NCI-H748 (cell line): Measurements from ENCODE around the gene RBM14.
A peak's percentile ranks its signal among the peaks of the same experiment; 100 is the strongest.
"Not testable (repeated sequence)": the region's sequence is repeated elsewhere in the genome, so short reads cannot be mapped to it uniquely, and the experiment has no call there.

Source experiments
- DNase-seq: peaks from one replicate; lab custom pipeline; 2025; ENCODE audit not compliant: unreplicated experiment; lab: John Stamatoyannopoulos, UW

The RBM14 gene

DNA sequence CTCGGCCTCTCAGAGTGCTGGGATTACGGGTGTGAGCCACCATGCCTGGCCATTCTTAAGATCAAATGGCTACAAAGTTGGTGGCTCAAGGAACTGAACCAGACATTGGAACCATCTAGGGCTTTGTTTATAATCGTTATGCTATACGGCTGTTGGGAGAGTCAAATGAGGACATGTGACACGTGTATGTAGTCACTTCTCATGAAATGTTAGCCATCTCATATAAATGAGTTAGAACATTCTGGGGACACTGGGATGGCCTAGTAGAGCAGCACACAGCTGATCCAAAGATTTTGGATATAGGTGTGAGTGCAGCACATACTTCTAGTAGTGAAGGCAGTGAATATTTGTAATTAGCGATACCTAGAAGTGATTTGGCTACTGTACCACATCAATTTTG is 15.5 kb downstream of the RBM14 start:
- no peak for DNase-seq

DNA sequence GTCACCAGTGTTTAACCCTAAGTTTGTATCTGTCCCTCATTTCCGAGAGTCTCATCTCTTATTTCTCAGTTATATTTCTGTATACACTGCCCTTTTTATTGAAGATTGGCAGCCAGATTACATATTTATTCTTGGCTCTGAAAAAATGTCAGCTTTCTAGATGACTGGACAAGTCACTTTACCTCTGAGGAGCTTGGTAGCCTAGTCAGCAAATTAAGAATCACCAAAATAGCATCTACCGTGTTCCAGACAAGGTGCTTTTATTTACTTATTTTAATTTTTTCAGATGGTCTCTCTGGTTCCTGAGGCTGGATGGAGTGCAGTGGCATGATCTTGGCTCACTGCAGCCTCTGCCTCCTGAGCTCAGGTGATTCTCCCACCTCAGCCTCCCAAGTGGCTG is 16.5 kb downstream of the RBM14 start:
- DNase-seq, result no peak

DNA sequence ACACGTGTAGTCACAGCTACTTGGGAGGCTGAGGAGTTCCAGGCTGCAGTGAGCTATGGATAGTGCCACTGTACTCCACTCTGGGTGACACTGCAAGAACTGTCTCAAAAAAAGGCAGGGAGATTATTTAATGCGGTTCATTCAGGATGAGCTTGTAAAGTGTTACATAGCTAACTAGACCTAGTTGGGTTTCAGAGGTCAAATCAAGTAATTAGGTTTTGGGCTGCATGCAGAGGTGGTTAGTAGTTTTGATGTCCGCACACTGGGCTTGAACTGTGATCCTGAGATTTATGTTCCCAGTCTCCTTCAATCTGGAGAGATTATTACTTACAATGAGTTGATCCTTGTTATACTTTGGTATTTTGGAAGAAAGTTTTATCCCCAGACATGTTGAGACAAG is 20.0 kb downstream of the RBM14 start:
- no peak for DNase-seq

DNA sequence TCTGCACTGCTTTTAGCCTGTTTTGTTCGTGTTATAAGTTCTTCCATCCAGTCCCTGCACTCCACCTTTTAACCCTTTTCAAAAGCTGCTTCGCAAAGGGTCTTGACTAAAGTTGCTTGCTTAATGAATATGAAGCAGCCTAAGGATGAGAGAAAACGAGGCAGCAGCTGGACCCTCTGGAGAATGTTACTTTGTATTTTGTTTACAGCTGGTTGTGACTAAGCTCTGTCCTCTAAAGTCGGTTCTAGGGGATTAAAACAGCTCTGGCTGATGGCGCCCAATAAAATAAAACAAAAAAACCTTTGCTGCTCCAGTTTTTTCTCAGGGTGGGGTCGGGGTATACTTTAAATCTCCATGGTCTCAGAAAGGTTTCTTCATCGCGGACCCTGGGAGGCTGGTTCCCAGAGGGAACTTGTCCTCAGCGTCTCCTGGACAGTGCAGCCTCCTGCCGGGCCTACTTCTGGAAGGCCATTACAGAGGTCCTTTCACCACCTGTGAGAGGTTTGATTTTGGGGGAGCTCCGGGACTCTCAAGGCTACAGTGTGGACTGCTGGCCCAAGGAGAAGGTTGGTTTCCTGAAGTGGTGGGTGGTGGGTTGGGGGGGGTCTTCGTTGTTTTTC is 21.2 kb downstream of the RBM14 start:
- DNase-seq, result peak; percentile 43

DNA sequence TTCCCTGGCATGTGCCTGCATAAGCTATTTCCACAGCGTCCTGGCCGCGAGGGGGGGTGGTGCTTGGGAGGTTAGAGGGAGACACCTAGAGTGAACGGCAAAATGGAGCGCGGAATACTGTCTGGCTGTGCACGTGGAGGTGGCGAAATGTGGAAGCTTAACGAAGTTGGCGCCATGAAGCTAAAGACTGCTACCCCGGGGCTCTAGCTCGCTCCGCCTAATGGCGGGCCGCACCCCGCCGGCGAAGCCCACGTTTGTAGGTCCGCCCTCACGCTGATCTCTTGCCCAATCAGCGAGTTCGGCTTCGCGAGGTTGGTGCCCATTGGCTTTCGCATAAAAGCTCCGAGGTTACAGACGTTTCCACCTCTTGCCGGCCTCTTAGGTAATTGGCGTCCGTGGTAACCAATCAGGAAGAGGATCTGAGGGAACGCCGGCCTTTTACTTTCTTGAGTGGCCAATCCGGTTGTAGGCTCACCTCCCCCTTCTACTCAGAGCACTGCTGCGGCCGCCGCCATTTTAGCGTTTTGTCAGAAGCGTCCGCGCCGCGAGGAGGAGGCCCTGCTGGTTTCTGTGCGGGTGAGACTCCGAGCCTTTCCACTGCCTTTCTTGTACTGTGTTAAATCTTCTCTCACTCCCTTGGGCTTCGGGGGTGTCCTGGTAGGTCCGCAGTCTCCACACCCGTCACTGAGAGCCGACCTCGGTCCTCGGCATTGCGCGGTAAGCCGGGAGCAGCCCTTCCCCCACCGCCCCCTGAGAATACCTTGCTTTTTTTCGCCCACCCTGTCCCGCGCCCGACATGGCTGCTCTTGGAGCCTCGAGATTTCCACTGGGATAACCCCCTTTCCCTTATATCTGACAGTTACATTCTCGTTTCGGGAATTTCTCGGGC is 22.0 kb downstream of the RBM14 start, which contains the start of gene RBM4:
TSS of gene RBM4 (plus strand) at position 527 of the 889 bp plus-strand sequence. CDS start 1,009 bp downstream, outside the sequence.
- peak; percentile 100 for DNase-seq

DNA sequence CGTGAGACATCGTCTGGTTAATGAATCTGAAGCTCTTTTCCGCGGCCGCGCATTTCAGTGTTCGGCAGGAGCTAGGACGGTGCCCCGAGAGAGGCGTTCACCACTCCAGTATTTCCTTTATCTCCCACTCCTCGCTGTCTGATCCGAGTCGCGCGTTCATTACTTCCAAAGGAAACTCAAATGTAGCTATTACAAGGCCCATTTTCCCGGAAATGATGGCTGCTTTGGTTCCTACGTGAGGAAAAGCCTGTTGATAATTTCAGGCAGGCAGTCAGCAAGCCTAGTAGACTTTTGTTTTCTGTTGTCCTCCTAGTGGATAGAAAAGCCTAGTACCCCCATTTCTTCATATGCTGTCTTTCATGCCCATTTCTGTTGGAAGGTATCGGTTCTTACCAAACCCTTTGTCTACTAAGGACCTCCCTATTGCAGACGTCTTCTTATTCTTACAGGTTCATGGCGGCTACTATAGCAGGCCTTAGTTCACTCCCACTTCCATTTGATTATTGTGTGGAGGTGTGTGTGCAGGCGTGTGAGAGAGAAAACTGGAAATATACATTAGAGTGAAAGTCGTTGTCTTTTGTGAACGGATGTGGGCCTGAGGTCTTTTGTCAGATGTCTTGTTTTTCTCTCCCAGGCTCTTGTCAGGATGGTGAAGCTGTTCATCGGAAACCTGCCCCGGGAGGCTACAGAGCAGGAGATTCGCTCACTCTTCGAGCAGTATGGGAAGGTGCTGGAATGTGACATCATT is 22.8 kb downstream of the RBM14 start:
- DNase-seq, result peak; percentile 52

DNA sequence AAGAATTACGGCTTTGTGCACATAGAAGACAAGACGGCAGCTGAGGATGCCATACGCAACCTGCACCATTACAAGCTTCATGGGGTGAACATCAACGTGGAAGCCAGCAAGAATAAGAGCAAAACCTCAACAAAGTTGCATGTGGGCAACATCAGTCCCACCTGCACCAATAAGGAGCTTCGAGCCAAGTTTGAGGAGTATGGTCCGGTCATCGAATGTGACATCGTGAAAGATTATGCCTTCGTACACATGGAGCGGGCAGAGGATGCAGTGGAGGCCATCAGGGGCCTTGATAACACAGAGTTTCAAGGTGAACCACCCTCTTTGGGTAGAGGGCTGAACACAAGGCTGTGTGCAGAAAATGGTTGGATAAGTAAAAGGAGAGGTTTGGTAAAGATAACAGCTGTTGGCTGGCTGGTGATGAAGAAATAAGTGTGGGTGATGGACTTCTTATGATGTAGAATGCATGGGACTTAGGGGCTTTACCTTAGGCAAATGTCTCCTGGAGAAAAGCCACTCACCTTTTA is 23.4 kb downstream of the RBM14 start:
- not testable (repeated sequence) for DNase-seq

DNA sequence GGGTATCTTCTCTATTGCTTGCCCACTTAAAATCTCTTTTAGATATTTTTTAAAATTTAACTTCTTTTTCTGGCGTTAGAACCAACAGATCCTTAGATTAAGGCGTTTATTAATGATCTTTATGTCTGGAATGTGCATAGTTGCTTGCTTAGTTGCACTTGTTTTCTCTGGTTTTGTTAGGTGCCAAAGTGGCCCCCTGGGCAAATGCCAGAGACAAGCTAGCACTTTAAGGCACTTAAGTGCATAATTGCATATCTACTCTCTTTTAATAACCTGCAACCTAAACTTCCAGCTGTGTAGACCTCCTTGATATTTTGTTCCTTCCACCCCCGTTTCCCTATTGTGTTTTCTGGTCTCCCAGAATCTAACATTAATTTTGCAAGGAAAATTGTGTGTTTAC is 25.4 kb downstream of the RBM14 start:
- no peak for DNase-seq

DNA sequence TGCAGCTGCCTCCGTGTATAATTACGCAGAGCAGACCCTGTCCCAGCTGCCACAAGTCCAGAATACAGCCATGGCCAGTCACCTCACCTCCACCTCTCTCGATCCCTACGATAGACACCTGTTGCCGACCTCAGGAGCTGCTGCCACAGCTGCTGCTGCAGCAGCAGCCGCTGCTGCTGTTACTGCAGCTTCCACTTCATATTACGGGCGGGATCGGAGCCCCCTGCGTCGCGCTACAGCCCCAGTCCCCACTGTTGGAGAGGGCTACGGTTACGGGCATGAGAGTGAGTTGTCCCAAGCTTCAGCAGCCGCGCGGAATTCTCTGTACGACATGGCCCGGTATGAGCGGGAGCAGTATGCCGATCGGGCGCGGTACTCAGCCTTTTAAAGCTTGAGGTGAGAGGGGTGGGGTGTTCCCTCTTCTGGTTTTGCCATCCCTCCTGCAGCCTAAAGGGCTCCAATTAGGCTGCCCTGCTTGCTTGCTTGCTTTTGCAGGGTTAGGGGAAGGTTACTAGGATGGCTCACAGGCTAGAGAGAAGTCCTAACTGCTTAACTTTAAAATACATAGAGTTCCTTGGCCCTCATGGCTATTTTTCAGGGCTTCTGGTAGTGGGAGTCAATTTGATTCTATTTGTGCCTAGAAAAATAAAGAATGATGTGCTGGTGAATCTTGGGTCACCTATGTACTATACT is 27.5 kb downstream of the RBM14 start:
- DNase-seq, result no peak

DNA sequence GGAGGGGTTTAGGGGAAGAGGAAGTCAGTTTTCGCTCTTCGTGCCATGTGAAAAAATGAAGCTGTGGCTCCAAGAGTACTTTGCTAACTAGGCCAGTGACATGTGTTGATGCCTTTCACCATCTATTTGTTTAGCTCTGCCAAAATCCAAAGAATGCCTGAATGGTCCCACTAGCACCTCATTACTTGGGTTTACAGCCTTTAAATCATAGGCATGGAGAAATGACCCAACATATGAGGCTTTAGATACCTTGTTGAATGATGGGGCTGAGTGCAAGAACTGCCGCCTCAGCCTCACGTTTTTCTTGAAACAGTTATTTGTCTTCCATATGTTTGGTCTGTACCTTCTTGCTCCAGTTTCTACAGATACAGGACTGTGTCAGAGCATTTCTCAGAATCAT is 30.4 kb downstream of the RBM14 start:
- no peak for DNase-seq

DNA sequence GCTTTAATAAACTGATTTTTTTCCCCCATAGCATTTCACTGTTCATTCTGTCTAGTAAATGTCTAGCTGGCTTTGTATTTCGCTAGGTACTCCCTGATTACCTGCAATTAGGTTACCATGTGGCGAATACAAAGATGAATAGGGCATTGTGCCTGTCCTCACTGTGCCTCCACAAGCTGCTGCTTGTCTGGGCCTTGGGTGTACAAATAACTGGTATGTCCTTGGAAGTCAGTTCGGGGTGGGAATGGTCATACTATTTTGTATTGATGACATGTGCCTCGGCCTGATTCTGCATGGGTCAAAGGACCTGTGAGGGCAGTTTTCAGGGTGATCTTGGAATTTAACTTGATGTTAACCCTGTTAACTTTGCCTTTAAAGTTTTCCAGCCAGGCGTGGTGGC is 33.5 kb downstream of the RBM14 start:
- DNase-seq, result no peak

DNA sequence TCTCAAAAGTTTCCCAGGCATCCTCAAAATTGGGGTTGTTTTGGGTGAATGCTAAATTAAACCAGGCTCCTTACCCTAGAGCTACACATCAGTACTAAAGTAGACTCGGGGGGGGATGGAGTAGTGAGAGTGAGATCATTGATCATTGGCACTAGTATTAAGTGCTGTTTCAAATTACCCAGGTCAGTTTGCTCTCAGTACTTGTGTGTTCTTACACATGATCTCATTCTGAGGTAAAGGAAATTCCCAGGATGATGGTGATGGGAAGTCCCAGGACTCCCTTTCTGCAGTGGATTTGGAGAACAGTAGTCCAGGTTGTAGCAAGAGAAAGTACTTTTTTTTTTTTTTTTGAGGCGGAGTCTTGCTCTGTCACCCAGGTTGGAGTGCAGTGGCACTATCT is 34.6 kb downstream of the RBM14 start:
- DNase-seq, result no peak

DNA sequence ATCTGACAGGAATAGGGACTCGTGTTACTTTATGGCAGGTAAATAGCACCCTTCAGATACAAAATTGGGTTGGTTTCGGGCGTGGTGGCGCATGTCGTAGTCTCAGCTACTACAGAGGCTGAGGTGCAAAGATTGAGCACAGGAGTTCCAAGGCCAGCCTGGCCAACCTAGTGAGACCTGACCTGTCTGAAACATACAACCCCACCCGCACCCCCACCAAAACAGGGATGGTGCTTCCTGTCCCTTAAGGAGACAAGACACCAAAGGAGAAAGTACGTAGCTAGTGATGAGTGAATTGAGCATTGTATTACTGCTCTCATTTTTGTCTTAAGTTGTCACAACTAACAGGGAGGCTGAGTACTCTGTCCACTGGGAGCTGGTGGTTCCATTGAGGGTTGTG is 36.2 kb downstream of the RBM14 start:
- no peak for DNase-seq

DNA sequence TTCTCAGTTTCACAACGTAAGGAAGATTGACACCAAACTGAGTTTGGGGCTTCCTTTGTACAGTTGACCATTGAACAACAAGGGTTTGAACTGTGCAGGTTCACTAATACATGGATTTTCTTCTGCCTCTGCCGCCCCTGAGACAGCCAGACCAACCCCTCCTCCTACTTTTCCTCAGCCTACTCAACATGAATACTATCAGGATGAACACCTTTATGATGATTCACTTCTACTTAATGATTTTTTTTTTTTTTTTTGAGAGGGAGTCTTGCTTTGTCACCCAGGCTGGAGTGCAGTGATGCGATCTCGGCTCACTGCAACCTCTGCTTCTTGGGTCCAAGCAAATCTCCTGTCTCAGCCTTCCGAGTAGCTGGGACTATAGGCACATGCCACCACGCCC is 36.7 kb downstream of the RBM14 start:
- DNase-seq, result no peak

DNA sequence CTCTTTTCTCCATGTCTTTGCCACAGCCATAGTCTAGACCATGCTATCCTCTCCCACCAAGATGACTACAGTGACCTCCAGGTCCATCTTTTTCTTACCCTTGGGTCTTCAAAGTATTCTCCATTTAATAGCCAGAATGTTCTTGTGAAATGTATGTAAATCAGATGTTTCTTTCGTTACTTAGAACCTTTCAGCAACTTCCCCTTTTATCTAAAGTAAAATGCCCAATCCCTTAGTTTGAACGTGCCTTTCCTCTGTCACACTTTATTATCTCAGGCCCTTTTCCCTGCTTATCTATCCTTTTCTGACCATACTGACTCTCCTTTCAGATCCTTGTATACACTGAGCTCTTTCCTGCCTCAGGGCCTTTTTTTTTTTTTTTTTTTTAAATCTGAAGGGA is 43.3 kb downstream of the RBM14 start:
- no peak for DNase-seq

DNA sequence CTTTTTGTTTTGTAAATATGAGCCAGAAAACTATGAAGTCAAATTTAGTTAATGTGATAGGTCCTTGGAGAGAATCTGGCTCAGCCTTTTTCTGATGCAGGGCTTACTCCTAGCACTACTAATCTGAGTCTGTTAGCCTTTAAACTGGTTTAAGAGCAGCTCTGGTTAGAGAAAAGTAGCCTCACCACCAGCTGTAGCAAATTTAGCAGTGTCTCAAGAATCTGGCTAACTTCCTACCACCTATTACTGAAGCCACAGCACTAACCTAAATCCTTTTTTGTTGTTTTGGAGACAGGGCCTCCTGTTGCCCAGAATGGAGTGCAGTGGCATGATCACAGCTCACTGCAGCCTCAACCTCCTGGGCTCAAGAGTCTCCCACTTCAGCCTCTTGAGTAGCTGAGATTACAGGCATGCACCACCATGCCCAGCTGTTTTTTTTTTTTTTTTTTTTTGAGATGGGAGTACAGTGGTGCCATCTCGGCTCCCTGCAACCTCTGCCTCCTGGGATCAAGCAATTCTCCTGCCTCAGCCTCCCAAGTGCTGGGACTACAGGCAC is 47.4 kb downstream of the RBM14 start:
- DNase-seq, result no peak

DNA sequence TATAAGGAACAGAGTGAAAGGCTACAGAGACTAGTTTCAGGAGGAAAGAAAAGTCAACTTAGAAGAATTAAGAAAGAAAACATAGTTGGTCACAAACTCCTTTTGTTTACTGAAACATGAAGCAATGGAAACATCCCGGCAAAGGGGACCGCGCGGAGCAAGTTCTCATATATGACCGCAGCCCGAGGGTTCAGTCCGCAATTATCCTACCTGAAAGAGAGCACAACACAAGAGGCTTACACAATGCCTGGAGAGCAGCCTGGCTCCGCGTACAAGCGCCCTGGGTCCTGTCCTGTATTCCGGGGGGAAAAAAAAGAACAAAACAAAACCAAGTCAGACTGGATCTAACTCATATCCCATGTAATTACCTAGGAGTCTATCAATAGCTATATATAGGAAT is 48.9 kb downstream of the RBM14 start:
- no peak for DNase-seq

DNA sequence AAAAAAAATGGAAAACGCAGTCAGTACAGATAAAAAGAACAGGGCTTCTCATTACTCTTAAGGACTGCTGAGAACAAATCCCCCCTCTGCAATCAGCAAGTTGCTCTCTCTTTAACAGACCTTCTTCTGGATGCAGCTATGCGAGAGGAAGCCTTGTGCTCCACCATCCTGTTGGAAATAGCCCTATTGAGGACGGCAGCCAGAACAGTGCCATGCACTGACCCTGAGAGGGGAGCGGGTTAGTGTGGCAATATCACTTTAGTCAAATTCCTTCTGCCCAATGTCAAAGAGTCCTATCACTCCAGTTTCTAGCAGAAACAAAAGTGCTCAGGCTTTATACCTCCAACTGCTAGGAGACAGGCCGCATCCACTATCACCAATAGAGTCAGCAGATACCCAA is 54.4 kb downstream of the RBM14 start:
- DNase-seq, result no peak

DNA sequence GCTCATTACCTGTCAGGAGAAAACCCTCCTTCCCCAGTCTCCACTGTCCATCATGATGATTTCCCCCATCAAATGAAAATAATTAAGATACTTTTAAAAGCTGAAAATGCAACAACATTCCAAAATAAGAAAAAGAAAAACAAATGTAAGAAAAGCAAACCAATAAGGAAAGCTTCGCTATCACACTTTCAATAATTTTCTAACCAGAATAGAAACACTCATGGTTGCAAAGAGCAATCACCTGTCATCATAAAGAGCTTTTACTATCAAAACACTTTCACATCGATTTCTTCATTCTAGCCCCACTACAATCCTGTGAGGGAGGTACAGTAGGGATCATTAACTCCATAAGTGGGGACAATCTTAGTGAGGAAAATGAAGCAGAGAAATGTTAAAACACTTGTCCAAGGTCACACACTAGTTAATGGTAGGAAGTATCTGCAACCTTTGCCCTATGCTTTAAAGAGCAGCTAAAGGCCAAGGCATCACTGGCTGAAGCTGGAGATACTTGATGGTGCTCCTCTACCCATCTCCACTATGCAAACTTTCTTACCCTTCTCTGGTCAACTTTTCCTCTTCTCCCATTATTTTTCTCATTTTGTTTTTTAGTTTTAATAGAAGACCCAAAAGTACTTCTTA is 58.7 kb downstream of the RBM14 start:
- DNase-seq, result no peak

DNA sequence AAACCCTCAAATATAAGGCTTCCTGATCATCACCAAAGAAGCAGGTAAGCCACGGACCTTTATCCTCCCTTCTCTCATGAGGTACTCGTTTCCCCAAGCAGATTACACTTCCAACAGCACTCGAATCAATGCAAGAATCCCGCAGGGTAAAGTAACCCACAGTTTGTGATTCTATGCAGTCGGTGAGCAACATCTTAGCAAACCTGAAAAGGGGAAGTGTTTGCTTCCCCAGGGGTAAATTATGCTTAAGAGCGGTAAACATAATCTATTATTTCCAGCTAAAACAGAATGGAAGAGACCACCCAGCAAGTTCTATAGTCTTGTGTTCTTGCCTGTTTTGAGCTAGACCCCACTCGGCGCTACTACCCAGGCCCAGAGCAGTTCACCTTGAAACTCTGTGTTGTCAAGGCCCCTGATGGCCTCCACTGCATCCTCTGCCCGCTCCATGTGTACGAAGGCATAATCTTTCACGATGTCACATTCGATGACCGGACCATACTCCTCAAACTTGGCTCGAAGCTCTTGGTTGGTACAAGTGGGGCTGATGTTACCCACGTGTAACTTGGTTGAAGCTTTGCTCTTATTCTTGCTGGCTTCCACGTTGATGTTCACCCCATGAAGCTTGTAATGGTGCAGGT is 60.0 kb downstream of the RBM14 start:
- no peak for DNase-seq
